H1 (cell line): Measurements from ENCODE around the gene PRRT2. TPM values are rescaled to one million over a fixed set of nuclear protein-coding genes. Genes with fewer than 3 reads are reported as not detected.

Experiments
- CTCF ChIA-PET: fragments of 300-600 bp; sonication (Branson Sonifier 250); formaldehyde crosslinking; loops from one replicate; lab custom pipeline; 2021; ENCODE audit not compliant: partially characterized antibody; lab: Charles Lee
- POLR2A ChIA-PET: fragments of 300-600 bp; sonication (Branson Sonifier 250); formaldehyde crosslinking; loops from one replicate; lab custom pipeline; 2021; ENCODE audit warnings: inconsistent platforms; ENCODE audit not compliant: partially characterized antibody; lab: Charles Lee
- DNase-seq, 2 experiments: peaks; one replicate each; pipeline versions ENCODE4 v3.0.0 to v3.0.0-alpha.2; 2010 to 2022; ENCODE audit warnings: low spot score in 2 of 2, low read depth in 1 of 2, mixed read lengths in 1 of 2
- FAIRE-seq: peaks from 2 replicates; lab custom pipeline; 2011; peaks lifted over from hg19 to GRCh38; lab: Jason Lieb, UNC
- H2AFZ ChIP-seq: 2 replicates; pipeline ENCODE4 v1.8.1; 2012; ENCODE audit warnings: low read length, inconsistent platforms
- H2AK5ac ChIP-seq: 2 replicates; pipeline ENCODE4 v1.6.1; 2013; ENCODE audit warnings: low read depth, low read length
- H2BK120ac ChIP-seq: replicated peaks from 2 replicates; pipeline ENCODE3; 2013; ENCODE audit warnings: low read depth, low read length, inconsistent platforms
- H2BK12ac ChIP-seq: 2 replicates; pipeline ENCODE4 v1.6.1; 2013; ENCODE audit warnings: low read depth, low read length
- H2BK15ac ChIP-seq: 2 replicates; pipeline ENCODE4 v1.6.1; 2013; ENCODE audit warnings: low read length
- H2BK20ac ChIP-seq: 2 replicates; pipeline ENCODE4 v1.6.1; 2013; ENCODE audit warnings: low read length
- H2BK5ac ChIP-seq: 2 replicates; pipeline ENCODE4 v1.6.1; 2013; ENCODE audit warnings: low read depth, low read length
- H3K14ac ChIP-seq: 2 replicates; pipeline ENCODE4 v1.6.1; 2013; ENCODE audit warnings: inconsistent platforms; ENCODE audit not compliant: insufficient read length
- H3K18ac ChIP-seq: 2 replicates; pipeline ENCODE4 v1.6.1; 2013; ENCODE audit warnings: low read length; ENCODE audit errors: extremely low read depth
- H3K23ac ChIP-seq: 2 replicates; pipeline ENCODE4 v1.6.1; 2013; ENCODE audit warnings: inconsistent platforms; ENCODE audit not compliant: insufficient read length
- H3K23me2 ChIP-seq: 2 replicates; pipeline ENCODE4 v1.6.1; 2013; ENCODE audit warnings: low read depth, low read length
- H3K27ac ChIP-seq: 2 replicates; pipeline ENCODE4 v1.6.1; 2011; ENCODE audit warnings: low read depth, low read length, inconsistent platforms
- H3K27me3 ChIP-seq, 4 experiments: replicated peaks in 1 of 4; 1 replicate in 1 of 4; 2 replicates in 3 of 4; pipeline versions ENCODE4 v1.6.1 to v1.8.1; 2011 to 2013; ENCODE audit warnings: low read length in 3 of 4, mild to moderate bottlenecking in 3 of 4, inconsistent platforms in 2 of 4, mixed read lengths in 2 of 4, moderate library complexity in 1 of 4; ENCODE audit not compliant: control insufficient read depth in 3 of 4, insufficient read depth in 3 of 4; ENCODE audit errors: extremely low read depth in 1 of 4
- H3K36me3 ChIP-seq, 4 experiments: 2 replicates each; pipeline versions ENCODE4 v1.6.1 to v1.8.1; 2011 to 2013; ENCODE audit warnings: mild to moderate bottlenecking in 4 of 4, low read length in 3 of 4, moderate library complexity in 2 of 4, control low read depth in 1 of 4, inconsistent platforms in 1 of 4; ENCODE audit not compliant: insufficient read depth in 4 of 4, control insufficient read depth in 2 of 4
- H3K4ac ChIP-seq: replicated peaks from 2 replicates; pipeline ENCODE3; 2013; ENCODE audit warnings: low read length, low read depth, mixed read lengths, inconsistent platforms; ENCODE audit not compliant: insufficient read length
- H3K4me1 ChIP-seq, 4 experiments: replicated peaks in 1 of 4; 1 replicate in 1 of 4; 2 replicates in 3 of 4; pipeline versions ENCODE4 v1.6.1 to v1.8.1; 2011 to 2013; ENCODE audit warnings: low read length in 3 of 4, inconsistent platforms in 2 of 4, mixed read lengths in 1 of 4; ENCODE audit not compliant: insufficient read depth in 4 of 4, control insufficient read depth in 3 of 4
- H3K4me2 ChIP-seq, 2 experiments: 2 replicates each; pipeline versions ENCODE4 v1.6.1 to v1.8.1; 2011 to 2013; ENCODE audit warnings: low read depth in 2 of 2, low read length in 2 of 2, control low read depth in 1 of 2, inconsistent platforms in 1 of 2, mild to moderate bottlenecking in 1 of 2; ENCODE audit not compliant: insufficient read depth in 1 of 2
- H3K4me3 ChIP-seq, 4 experiments: fragments of 200-600, 300-600 bp in 1 of 4; sonication (generic), shearing (Covaris generic), sonication (Bioruptor Twin) in 1 of 4; 2 replicates each; pipeline versions ENCODE4 v1.5.1 to v1.8.1; 2011 to 2016; ENCODE audit warnings: low read length in 4 of 4, low read depth in 3 of 4, control low read depth in 2 of 4, inconsistent platforms in 2 of 4, mild to moderate bottlenecking in 2 of 4, mixed read lengths in 1 of 4, moderate library complexity in 1 of 4; ENCODE audit not compliant: insufficient read depth in 2 of 4; ENCODE audit errors: extremely low read depth in 1 of 4
- H3K56ac ChIP-seq: replicated peaks from 2 replicates; pipeline ENCODE3; 2013; ENCODE audit warnings: low read depth, mild to moderate bottlenecking, mixed read lengths, low read length, inconsistent platforms; ENCODE audit not compliant: insufficient read length
- H3K79me1 ChIP-seq: 2 replicates; pipeline ENCODE4 v1.6.1; 2013; ENCODE audit warnings: low read depth, low read length, control low read depth
- H3K79me2 ChIP-seq, 2 experiments: 2 replicates each; pipeline versions ENCODE4 v1.6.1 to v1.8.1; 2012 to 2013; ENCODE audit warnings: low read length in 2 of 2, mild to moderate bottlenecking in 2 of 2, inconsistent platforms in 1 of 2; ENCODE audit not compliant: insufficient read depth in 2 of 2, control insufficient read depth in 1 of 2
- H3K9ac ChIP-seq, 4 experiments: replicated peaks in 1 of 4; 1 replicate in 1 of 4; 2 replicates in 3 of 4; pipeline versions ENCODE4 v1.6.1 to v1.8.1; 2011 to 2013; ENCODE audit warnings: low read depth in 3 of 4, low read length in 3 of 4, control low read depth in 2 of 4, mild to moderate bottlenecking in 2 of 4, moderate library complexity in 2 of 4, inconsistent platforms in 1 of 4; ENCODE audit errors: extremely low read depth in 1 of 4
- H3K9me3 ChIP-seq, 2 experiments: 2 replicates each; pipeline versions ENCODE4 v1.6.1 to v1.8.1; 2012 to 2013; ENCODE audit warnings: mild to moderate bottlenecking in 2 of 2, moderate library complexity in 2 of 2, control low read depth in 1 of 2, inconsistent platforms in 1 of 2, low read depth in 1 of 2, low read length in 1 of 2, mixed read lengths in 1 of 2; ENCODE audit not compliant: insufficient read depth in 2 of 2
- H4K20me1 ChIP-seq, 2 experiments: replicated peaks in 1 of 2; 2 replicates each; pipeline versions ENCODE3 to v1.8.1; 2011 to 2013; ENCODE audit warnings: inconsistent platforms in 2 of 2, low read length in 2 of 2, mild to moderate bottlenecking in 1 of 2; ENCODE audit not compliant: insufficient read depth in 2 of 2, control insufficient read depth in 1 of 2
- H4K5ac ChIP-seq: 2 replicates; pipeline ENCODE4 v1.6.1; 2013; ENCODE audit warnings: low read length, low read depth, mixed read lengths, inconsistent platforms; ENCODE audit not compliant: insufficient read length
- H4K8ac ChIP-seq: 2 replicates; pipeline ENCODE4 v1.8.0; 2013; ENCODE audit warnings: mild to moderate bottlenecking, moderate library complexity, low read length, inconsistent platforms; ENCODE audit not compliant: insufficient read depth; ENCODE audit errors: extremely low read depth
- H4K91ac ChIP-seq: replicated peaks from 2 replicates; pipeline ENCODE3; 2013; ENCODE audit warnings: low read length, mixed read lengths, inconsistent platforms; ENCODE audit not compliant: insufficient read length
- CBX5 ChIP-seq: fragments of 300-800, 300-1000 bp; sonication (generic); IDR thresholded peaks from 2 replicates; pipeline ENCODE4 v1.7.1; 2016; ENCODE audit warnings: antibody characterized with exemption, low read length, low read depth
- CREB1 ChIP-seq: IDR thresholded peaks from 2 replicates; pipeline ENCODE4 v1.6.1; 2012; ENCODE audit warnings: inconsistent platforms
- CTCF ChIP-seq, 3 experiments: IDR thresholded peaks; 1 replicate in 2 of 3; 2 replicates in 1 of 3; pipeline versions ENCODE4 v1.5.1 to v1.6.1; 2011; ENCODE audit warnings: low read length in 3 of 3, mild to moderate bottlenecking in 3 of 3, inconsistent platforms in 2 of 3, low read depth in 1 of 3, moderate library complexity in 1 of 3; ENCODE audit not compliant: insufficient read depth in 1 of 3; ENCODE audit errors: control extremely low read depth in 1 of 3
- EZH2 ChIP-seq: fragments of 200-600 bp; sonication (generic); IDR thresholded peaks from 2 replicates; pipeline ENCODE4 v1.7.1; 2012; ENCODE audit warnings: low read depth, mild to moderate bottlenecking, moderate library complexity, low read length, inconsistent platforms; ENCODE audit not compliant: severe bottlenecking
- GTF2F1 ChIP-seq: IDR thresholded peaks from 2 replicates; pipeline ENCODE4 v1.6.1; 2012; ENCODE audit warnings: low read depth, low read length, improper control_type of control experiment, borderline replicate concordance
- POLR2A ChIP-seq, 2 experiments: IDR thresholded peaks; 1 replicate in 1 of 2; 2 replicates in 1 of 2; pipeline ENCODE4 v1.6.1; 2011; ENCODE audit warnings: low read depth in 2 of 2, low read length in 2 of 2, mild to moderate bottlenecking in 2 of 2; ENCODE audit errors: control extremely low read depth in 1 of 2
- RNF2 ChIP-seq: fragments of 200-900, 300-1000 bp; sonication (generic); IDR thresholded peaks from 2 replicates; pipeline ENCODE4 v1.7.1; 2016; ENCODE audit warnings: borderline replicate concordance, low read depth, mild to moderate bottlenecking, antibody characterized with exemption, low read length; ENCODE audit not compliant: poor library complexity, severe bottlenecking; ENCODE audit errors: missing control alignments
- ZNF274 ChIP-seq: IDR thresholded peaks from 2 replicates; pipeline ENCODE4 v1.7.0; 2012; ENCODE audit warnings: low read length, borderline replicate concordance; ENCODE audit errors: extremely low read depth
- WGBS, 2 experiments: shearing (Covaris generic) in 1 of 2; methylation state at CpG; one replicate each; pipeline versions ENCODE4 v1.1.6 to v1.1.7; 2013 to 2015; ENCODE audit warnings: low lambda C conversion rate in 2 of 2, mixed read lengths in 2 of 2, inconsistent platforms in 1 of 2, low coverage in 1 of 2, missing lambda C conversion rate in 1 of 2; ENCODE audit not compliant: insufficient replicate concordance in 2 of 2, insufficient coverage in 1 of 2, insufficient read length in 1 of 2; ENCODE audit errors: extremely low coverage in 1 of 2, missing lambda C conversion rate in 1 of 2; 5-methylcytosine and 5-hydroxymethylcytosine counted together
- polyA plus RNA-seq, 7 experiments: library from polyadenylated mRNA; depleted of rRNA in 3 of 7; stranded (reverse) in 5 of 7; unstranded in 2 of 7; fragments of >200 nt in 5 of 7; fragments of 200-250 nt in 2 of 7; gene quantifications; 1 replicate in 5 of 7; 2 replicates in 1 of 7; 4 replicates in 1 of 7; pipeline versions ENCODE4 v1.2.1 to v1.2.3, GENCODE V29; 2011 to 2013; ENCODE audit warnings: missing spikeins in 2 of 7, mixed read lengths in 2 of 7
- total RNA-seq: library from RNA; stranded (reverse); fragmentation: NEBNext Ultra II Directional; extraction: Animal tissue kit (Norgen Biotek cat#: 25700); gene quantifications from 2 replicates; pipeline ENCODE4 v1.2.1, GENCODE V29; 2021

PRRT2 gene
- total and polyA plus RNA-seq, 2 of the 8 experiments (the other 6 are each of a cell fraction or from before 2014, with no cell fraction given), result 12.8 to 32.6 TPM

GRCh38 chr16:29809031-29809747 is 2.8 kb upstream of the PRRT2 start:
- Histone ChIP-seq H3K18ac (no peak overlapping the region), H3K79me1 (no peaks in the 10 kb centered on the region), H3K4ac (no peak overlapping the region), H3K4me1 (peaks cover 0 to 49% (median 39%) of the 10 kb centered on the region in 4 experiments; a peak in 6 of 7 replicates), H3K23me2 (peaks cover 26% of the 10 kb centered on the region), H2AK5ac (no peak overlapping the region), H2AFZ (no peak overlapping the region), H2BK120ac (no peak overlapping the region), H3K9me3 (no peaks in the 10 kb centered on the region), H2BK20ac (no peak overlapping the region), H4K8ac (no peak overlapping the region), H4K91ac (no peak overlapping the region), H3K79me2 (peaks cover 7 to 30% of the 10 kb centered on the region in 2 experiments), H2BK5ac (peak overlapping the region; percentile 79), H3K27ac (no peak overlapping the region), H2BK15ac (no peak overlapping the region), H3K14ac (no peak overlapping the region), H3K36me3 (peaks cover 6 to 27% (median 10%) of the 10 kb centered on the region in 4 experiments), H2BK12ac (no peak overlapping the region), H4K20me1 (peaks cover 15 to 21% of the 10 kb centered on the region in 2 experiments), H3K4me3 (peak overlapping the region; percentile 27 to 85 (median 57); a peak in 5 of 8 replicates), H3K4me2 (peak overlapping the region; percentile 91 to 95), H3K23ac (no peak overlapping the region), H4K5ac (no peak overlapping the region), H3K9ac (peak overlapping the region in 1 of 4 experiments; percentile 8; a peak in 1 of 7 replicates), H3K56ac (no peak overlapping the region), H3K27me3 (no peaks in the 10 kb centered on the region)
- no peak for DNase-seq
- POLR2A ChIA-PET, result interaction anchor here (0.6 to 3.9 kb wide), 17 partner anchors 8 to 286 kb away, joined by 3 to 41 read pairs (median 5); partner anchors contain the start of genes ALDOA, ASPHD1, KIF22 and PAGR1
- WGBS, 2 experiments, result 88% methylated on average over 14 of the region's 31 CpGs; no CpG with 5 or more reads in 1 of the 2 experiments
- CTCF ChIA-PET, result interaction anchor here (0.6 to 4.4 kb wide), 8 partner anchors 9 to 196 kb away, joined by 3 to 30 read pairs (median 6); partner anchors contain the start of genes KIF22, MVP and PAGR1
- no peak for FAIRE-seq
- TF ChIP-seq POLR2A (IDR thresholded peaks at IDR 0.05; ENCODE audit: control extremely low read depth in 1 of 2, low read depth in 2 of 2, low read length in 2 of 2), result 0 out of 3 replicates have a peak, but pooled peaks of 1 of the 2 experiments have one; percentile 24
- no peak for TF ChIP-seq ZNF274
- TF ChIP-seq GTF2F1, result no peak
- TF ChIP-seq CTCF (IDR thresholded peaks at IDR 0.05; ENCODE audit: control extremely low read depth in 1 of 3, insufficient read depth in 1 of 3, low read depth in 1 of 3, low read length in 3 of 3), result no peak
- TF ChIP-seq EZH2, result no peak
- no peak for TF ChIP-seq CBX5
- TF ChIP-seq RNF2, result no peak
- TF ChIP-seq CREB1, result no peak
